ENCODE data around the gene AHCYL2. TPM values are rescaled to one million over a fixed set of nuclear protein-coding genes. Genes with fewer than 3 reads are reported as not detected.

The AHCYL2 gene
- total RNA-seq, 4 donors from 2014 or later: 83.2 to 149 (median 101) TPM

GRCh38 chr7:129231666-129232065, 6.8 kb downstream of the AHCYL2 start:
- no peak overlapping the region for H3K4me3 ChIP-seq (replicated peaks in 1 of 3)
- intact Hi-C loops (cut with DNase I): no loop called here
- H3K27me3 ChIP-seq: no peaks in the 10 kb centered on the region
- no peaks in the 10 kb centered on the region for H3K9me3 ChIP-seq
- H3K27ac ChIP-seq: no peak overlapping the region
- no peak for DNase-seq
- H3K36me3 ChIP-seq: no peaks in the 10 kb centered on the region
- no peak for TF ChIP-seq POLR2A (IDR thresholded peaks at IDR 0.05)
- no peak for TF ChIP-seq CTCF (IDR thresholded peaks at IDR 0.05)
- WGBS, 2 donors: 67 to 86% methylated on average over 5 of the region's 5 CpGs
- peaks cover 25 to 26% of the 10 kb centered on the region in 2 donors for H3K4me1 ChIP-seq

- H3K36me3 ChIP-seq: no peaks in the 10 kb centered on the region
- no peaks in the 10 kb centered on the region for H3K9me3 ChIP-seq
- intact Hi-C loops (cut with DNase I): no loop called here
- peaks cover 29 to 31% of the 10 kb centered on the region in 2 donors for H3K4me1 ChIP-seq
- TF ChIP-seq POLR2A (IDR thresholded peaks at IDR 0.05) (peak in 1 of 2 donors; percentile 64), CTCF (IDR thresholded peaks at IDR 0.05) (peak in 1 of 6 experiments; percentile 9)
- peak; percentile 89 to 90 for DNase-seq
- no peak overlapping the region for H3K4me3 ChIP-seq (replicated peaks in 1 of 3)
- H3K27me3 ChIP-seq: no peaks in the 10 kb centered on the region
- WGBS, 2 donors: 37 to 47% methylated on average over 8 of the region's 8 CpGs
- H3K27ac ChIP-seq: peak overlapping the region; percentile 78 to 96 (median 90)
Observed at GRCh38 chr7:129238546-129238945, 13.7 kb downstream of the AHCYL2 start.

GRCh38 chr7:129240119-129240820, 15.4 kb downstream of the AHCYL2 start:
- H3K27ac ChIP-seq: peak overlapping the region; percentile 78 to 96 (median 90)
- no peaks in the 10 kb centered on the region for H3K36me3 ChIP-seq
- TF ChIP-seq CTCF (IDR thresholded peaks at IDR 0.05) (no peak), POLR2A (IDR thresholded peaks at IDR 0.05) (peak in 1 of 2 donors; percentile 75)
- DNase-seq: peak; percentile 70 to 73
- intact Hi-C loops (cut with DNase I): no loop called here
- H3K4me1 ChIP-seq: peaks cover 27 to 31% of the 10 kb centered on the region in 2 donors
- H3K4me3 ChIP-seq (replicated peaks in 1 of 3): no peak overlapping the region
- no peaks in the 10 kb centered on the region for H3K27me3 ChIP-seq
- no peaks in the 10 kb centered on the region for H3K9me3 ChIP-seq
- 82 to 84% methylated on average over 10 of the region's 10 CpGs for WGBS, 2 donors

GRCh38 chr7:129244220-129244619, 19.4 kb downstream of the AHCYL2 start:
- Histone ChIP-seq H3K4me3 (replicated peaks in 1 of 3) (no peak overlapping the region), H3K27me3 (no peaks in the 10 kb centered on the region), H3K36me3 (no peaks in the 10 kb centered on the region), H3K4me1 (peaks cover 15 to 16% of the 10 kb centered on the region in 2 donors), H3K9me3 (no peaks in the 10 kb centered on the region), H3K27ac (peak overlapping the region in 1 of 3 donors; percentile 6)
- 100% methylated on average over 1 of the region's 1 CpG for WGBS, 2 donors
- DNase-seq: no peak
- no peak for TF ChIP-seq POLR2A (IDR thresholded peaks at IDR 0.05)
- no peak for TF ChIP-seq CTCF (IDR thresholded peaks at IDR 0.05)
- intact Hi-C loops (cut with DNase I): no loop called here

- no peak for DNase-seq
- no peak for TF ChIP-seq CTCF (IDR thresholded peaks at IDR 0.05)
- no peak for TF ChIP-seq POLR2A (IDR thresholded peaks at IDR 0.05)
- Histone ChIP-seq H3K9me3 (no peaks in the 10 kb centered on the region), H3K4me3 (replicated peaks in 1 of 3) (no peak overlapping the region), H3K27me3 (no peaks in the 10 kb centered on the region), H3K27ac (no peak overlapping the region), H3K36me3 (no peaks in the 10 kb centered on the region), H3K4me1 (peaks cover 4 to 8% of the 10 kb centered on the region in 2 donors)
- intact Hi-C loops (cut with DNase I): no loop called here
- 95 to 98% methylated on average over 3 of the region's 3 CpGs for WGBS, 2 donors
Observed at GRCh38 chr7:129245533-129245932, 20.7 kb downstream of the AHCYL2 start.
